WI38 (cell line): ENCODE measurements around the gene RXYLT1.

ENCODE experiments used
- H3K4me3 ChIP-seq: 2 replicates; pipeline ENCODE4 v1.5.1; 2011; ENCODE audit warnings: low read depth, mild to moderate bottlenecking, control low read depth, low read length
- TF ChIP-seq, protein P1 (sequence below): IDR thresholded peaks from 2 replicates; pipeline ENCODE4 v1.5.1; 2012; ENCODE audit warnings: low read depth, mild to moderate bottlenecking, control low read depth, low read length

Gene RXYLT1

GRCh38 chr12:63805704-63806672 lies 26.3 kb downstream of the RXYLT1 start:
- no peak overlapping the region for H3K4me3 ChIP-seq
- TF ChIP-seq, protein P1, sequence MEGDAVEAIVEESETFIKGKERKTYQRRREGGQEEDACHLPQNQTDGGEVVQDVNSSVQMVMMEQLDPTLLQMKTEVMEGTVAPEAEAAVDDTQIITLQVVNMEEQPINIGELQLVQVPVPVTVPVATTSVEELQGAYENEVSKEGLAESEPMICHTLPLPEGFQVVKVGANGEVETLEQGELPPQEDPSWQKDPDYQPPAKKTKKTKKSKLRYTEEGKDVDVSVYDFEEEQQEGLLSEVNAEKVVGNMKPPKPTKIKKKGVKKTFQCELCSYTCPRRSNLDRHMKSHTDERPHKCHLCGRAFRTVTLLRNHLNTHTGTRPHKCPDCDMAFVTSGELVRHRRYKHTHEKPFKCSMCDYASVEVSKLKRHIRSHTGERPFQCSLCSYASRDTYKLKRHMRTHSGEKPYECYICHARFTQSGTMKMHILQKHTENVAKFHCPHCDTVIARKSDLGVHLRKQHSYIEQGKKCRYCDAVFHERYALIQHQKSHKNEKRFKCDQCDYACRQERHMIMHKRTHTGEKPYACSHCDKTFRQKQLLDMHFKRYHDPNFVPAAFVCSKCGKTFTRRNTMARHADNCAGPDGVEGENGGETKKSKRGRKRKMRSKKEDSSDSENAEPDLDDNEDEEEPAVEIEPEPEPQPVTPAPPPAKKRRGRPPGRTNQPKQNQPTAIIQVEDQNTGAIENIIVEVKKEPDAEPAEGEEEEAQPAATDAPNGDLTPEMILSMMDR = no peak

DNA sequence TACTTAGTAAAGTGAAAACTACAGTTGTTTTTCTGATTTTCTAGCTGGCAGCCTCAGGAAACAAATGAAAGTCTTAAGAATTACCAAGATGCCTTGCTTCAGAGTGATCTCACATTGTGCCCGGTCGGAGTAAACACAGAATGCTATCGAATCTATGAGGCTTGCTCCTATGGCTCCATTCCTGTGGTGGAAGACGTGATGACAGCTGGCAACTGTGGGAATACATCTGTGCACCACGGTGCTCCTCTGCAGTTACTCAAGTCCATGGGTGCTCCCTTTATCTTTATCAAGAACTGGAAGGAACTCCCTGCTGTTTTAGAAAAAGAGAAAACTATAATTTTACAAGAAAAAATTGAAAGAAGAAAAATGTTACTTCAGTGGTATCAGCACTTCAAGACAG lies 28.9 kb downstream of the RXYLT1 start:
- TF ChIP-seq, protein P1 = no peak
- no peak overlapping the region for H3K4me3 ChIP-seq

GRCh38 chr12:63809566-63809965 lies 29.9 kb downstream of the RXYLT1 start:
- TF ChIP-seq, protein P1 = no peak
- no peak overlapping the region for H3K4me3 ChIP-seq

DNA sequence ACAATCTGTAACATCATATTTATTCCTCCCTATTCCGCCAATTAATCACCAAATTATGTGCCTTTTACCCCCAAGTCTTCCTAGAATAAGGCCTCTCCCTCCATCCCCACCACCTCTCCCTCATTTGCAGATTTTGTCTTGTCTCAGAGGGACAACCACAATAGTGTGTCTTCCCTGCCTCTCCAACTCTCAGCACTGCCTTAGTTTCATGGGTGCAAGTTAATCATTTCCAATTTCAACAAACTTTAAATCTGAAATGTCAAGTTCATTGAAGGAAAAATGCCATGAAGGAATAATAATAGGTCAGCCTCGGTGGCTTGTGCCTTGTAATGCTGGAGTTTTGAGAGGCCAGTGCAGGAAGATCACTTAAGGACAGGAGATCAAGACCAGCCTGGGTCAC lies 31.6 kb downstream of the RXYLT1 start:
- H3K4me3 ChIP-seq = no peak overlapping the region

DNA sequence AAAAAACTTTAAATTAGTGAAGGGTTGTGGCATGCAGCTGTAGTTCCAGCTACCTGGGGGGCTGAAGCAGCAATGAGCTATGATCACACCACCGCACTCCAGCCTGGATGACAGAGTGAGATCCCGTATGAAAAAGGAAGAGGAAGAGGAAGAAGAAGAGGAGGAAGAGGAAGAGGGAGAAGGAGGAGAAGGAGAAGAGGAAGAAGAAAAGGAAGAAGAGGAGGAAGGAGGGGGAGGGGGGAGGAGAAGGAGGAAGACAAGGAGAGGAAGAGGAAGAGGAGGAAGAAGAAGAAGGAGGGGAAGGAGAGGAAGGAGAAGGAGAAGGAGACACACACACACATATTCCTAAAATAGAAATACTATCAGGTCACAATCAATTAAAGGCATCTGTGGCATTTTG lies 32.0 kb downstream of the RXYLT1 start:
- no peak overlapping the region for H3K4me3 ChIP-seq
- TF ChIP-seq, protein P1 = no peak

More for the DNA sequence above, 31.6 kb downstream of the RXYLT1 start:
- TF ChIP-seq, protein P1 = no peak

DNA sequence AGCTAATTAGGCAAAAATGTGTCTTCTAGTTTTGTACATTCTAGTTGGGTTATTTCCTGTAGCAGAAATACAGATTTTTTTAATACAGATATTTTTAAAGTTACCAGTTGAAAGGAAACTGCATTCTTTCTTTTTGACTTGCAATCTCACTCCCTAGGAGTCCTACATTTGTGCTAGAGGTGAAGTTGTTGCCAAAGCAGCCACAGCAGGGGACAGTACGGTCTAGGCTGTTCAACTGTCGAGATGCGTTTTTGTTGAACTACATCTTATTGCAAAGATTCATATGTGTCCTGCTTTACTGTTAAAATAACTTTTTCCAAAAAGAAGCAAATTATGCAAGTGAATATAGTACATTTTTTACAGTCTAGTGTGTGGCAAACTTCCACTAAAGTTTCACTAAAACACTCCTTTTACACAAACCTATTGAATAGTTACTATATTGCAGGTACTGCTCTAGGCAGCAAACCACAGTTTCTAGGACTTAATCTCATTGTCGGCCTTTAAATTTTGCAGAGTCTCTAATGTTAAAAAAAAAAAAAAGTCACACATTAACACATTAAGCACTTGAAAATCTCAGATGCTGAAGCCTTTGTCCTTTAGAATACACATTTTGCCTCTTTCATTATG lies 34.5 kb downstream of the RXYLT1 start:
- H3K4me3 ChIP-seq = no peak overlapping the region
- TF ChIP-seq, protein P1 = no peak

DNA sequence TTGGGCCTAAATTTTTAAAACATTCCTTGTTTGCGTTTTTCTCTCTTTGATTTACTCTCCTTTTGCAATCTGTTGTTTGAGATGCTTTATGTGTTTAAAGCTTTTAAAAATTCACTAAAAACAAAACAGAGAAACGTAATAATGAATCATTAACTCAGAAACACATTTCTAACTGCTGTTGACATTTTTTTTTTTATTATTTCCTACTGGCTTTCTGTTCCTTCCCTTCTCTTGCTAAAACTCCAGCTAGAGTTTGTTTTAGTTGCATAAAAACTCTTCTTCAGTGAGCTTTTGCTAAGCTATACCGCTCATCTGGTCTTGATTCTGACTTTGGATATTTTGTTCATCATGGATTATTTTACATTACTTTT lies 35.8 kb downstream of the RXYLT1 start:
- H3K4me3 ChIP-seq = no peak overlapping the region
- TF ChIP-seq, protein P1 = no peak
